Activated T-helper 2 cell treated with anti-CD3 and anti-CD28 coated beads, Interferon-gamma antibody, Interleukin-2, Interleukin-4, amounts not matched to agents 10 μg/mL and 5 μg/mL and 100 μg/mL, durations not matched to agents 14 hours and 24 hours and 36 hours (primary cell): ENCODE results near the gene R3HDM1. TPM values are rescaled to one million over a fixed set of nuclear protein-coding genes. Genes with fewer than 3 reads are reported as not detected.

Source experiments
- DNase-seq: peaks from one replicate; pipeline ENCODE4 v3.0.0; 2021; ENCODE audit warnings: low spot score
- H3K27ac Mint-ChIP-seq: one replicate; pipeline ENCODE4 v1.8.0; 2021; ENCODE audit warnings: mixed read lengths
- H3K27me3 Mint-ChIP-seq: one replicate; pipeline ENCODE4 v1.8.0; 2021; ENCODE audit warnings: low read depth, mixed read lengths
- H3K36me3 Mint-ChIP-seq: one replicate; pipeline ENCODE4 v1.8.0; 2021; ENCODE audit warnings: low read depth, mixed read lengths
- H3K4me1 Mint-ChIP-seq: one replicate; pipeline ENCODE4 v1.8.0; 2021; ENCODE audit warnings: low read depth, mixed read lengths
- H3K4me3 Mint-ChIP-seq: one replicate; pipeline ENCODE4 v1.8.0; 2021; ENCODE audit warnings: low read depth, mild to moderate bottlenecking, moderate library complexity, mixed read lengths
- H3K9me3 Mint-ChIP-seq: one replicate; pipeline ENCODE4 v1.8.0; 2021; ENCODE audit warnings: mixed read lengths
- intact Hi-C: fragments of 100-400 bp; cut with micrococcal nuclease; formaldehyde crosslinking; loops from one replicate; pipeline ENCODE4 v1.15.1; 2023
- total RNA-seq: library from RNA; stranded (reverse); gene quantifications from 2 replicates; pipeline ENCODE4 v1.2.3, GENCODE V29; 2022

R3HDM1 gene
- total RNA-seq, 1 donor from 2014 or later: 47.8 TPM

DNA sequence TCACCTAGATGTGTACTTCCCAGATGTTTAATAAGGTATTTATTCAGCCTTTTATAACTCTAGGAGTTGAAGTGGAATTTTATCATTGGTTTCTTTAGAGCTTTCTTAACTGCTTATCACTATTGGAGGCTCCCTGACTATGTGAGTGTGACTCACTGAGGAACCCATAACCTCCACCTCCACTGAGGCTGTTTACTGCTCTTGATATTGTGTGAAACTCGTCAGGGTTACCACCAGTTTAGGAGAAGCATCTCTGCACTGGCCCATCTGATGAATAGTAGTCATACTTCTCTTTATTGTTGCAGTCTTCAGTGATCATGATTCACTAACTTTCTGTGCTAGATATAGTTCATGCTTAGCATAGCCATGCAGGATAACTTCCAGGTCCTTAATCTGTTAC lies 130.8 kb downstream of the R3HDM1 start:
- Mint-ChIP-seq H3K4me3 (no peak overlapping the region), H3K27me3 (no peaks in the 10 kb centered on the region), H3K36me3 (peaks cover 51% of the 10 kb centered on the region), H3K27ac (peak overlapping the region; percentile 2), H3K4me1 (peaks cover 43% of the 10 kb centered on the region), H3K9me3 (no peaks in the 10 kb centered on the region)
- no peak for DNase-seq
- intact Hi-C loops: loop anchor here (5.0 to 10.0 kb wide), 2 partner anchors 130 to 473 kb away; partner anchors contain the start of genes R3HDM1 and ZRANB3

DNA sequence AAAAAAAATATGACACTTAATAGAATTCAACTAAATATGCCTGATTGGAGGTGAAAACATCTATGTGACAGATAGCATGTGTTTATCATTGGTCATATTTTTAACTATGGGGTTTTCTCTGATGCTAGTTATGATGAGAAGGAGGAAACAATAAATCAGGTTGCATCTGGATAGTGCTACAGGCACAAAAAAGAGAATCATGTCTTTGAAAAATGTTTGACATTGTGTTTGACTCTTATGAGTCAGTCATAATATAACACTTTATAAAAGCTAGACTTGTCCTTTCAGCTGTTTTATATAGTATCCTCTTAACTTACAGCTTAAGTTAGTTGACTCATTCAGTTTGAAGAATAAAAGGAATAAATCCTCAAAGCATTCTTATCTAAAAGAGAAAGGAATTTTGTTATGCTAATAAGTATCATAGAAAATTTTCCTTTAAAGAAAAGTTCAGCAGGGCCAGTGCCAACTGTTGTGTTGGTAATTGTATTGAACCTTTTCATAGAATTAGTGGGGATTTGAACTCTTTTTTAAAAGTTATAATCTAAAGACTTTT lies 131.9 kb downstream of the R3HDM1 start:
- intact Hi-C loops: loop anchor here (5.0 to 10.0 kb wide), 2 partner anchors 131 to 472 kb away; partner anchors contain the start of genes R3HDM1 and ZRANB3
- Mint-ChIP-seq H3K27ac (no peak overlapping the region), H3K9me3 (no peaks in the 10 kb centered on the region), H3K4me1 (peaks cover 40% of the 10 kb centered on the region), H3K27me3 (no peaks in the 10 kb centered on the region), H3K36me3 (peaks cover 44% of the 10 kb centered on the region), H3K4me3 (no peak overlapping the region)
- no peak for DNase-seq

- H3K27me3 Mint-ChIP-seq: no peaks in the 10 kb centered on the region
- intact Hi-C loops: loop anchor here (1.0 to 10.0 kb wide), 7 partner anchors 28 to 1432 kb away; partner anchors contain the start of genes CCNT2, R3HDM1, RAB3GAP1 and ZRANB3
- H3K36me3 Mint-ChIP-seq: peaks cover 39% of the 10 kb centered on the region
- H3K4me1 Mint-ChIP-seq: peaks cover 37% of the 10 kb centered on the region
- no peaks in the 10 kb centered on the region for H3K9me3 Mint-ChIP-seq
- peak overlapping the region; percentile 77 for H3K27ac Mint-ChIP-seq
- no peak for DNase-seq
- H3K4me3 Mint-ChIP-seq: no peak overlapping the region
These were observed 133.4 kb downstream of the R3HDM1 start for GRCh38 chr2:135664623-135665068.

DNA sequence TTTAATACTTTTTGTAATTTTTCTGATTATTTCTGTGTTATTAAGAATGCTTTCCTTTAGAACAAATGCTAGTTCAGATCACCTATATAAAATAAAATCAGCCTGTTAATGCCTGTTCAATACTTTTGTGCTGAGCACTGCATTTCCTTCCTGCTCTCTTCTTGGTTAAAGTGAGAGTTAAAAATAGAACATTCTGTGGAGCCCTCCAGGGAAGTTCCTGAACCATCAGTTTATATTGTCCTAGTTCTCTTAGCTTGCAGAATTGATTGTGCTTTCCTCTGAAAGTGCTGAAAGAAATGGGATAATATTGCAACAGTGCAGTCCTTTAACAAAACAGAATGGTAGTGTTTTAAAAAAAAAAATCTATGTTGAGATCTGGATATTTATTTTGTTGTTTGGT lies 135.8 kb downstream of the R3HDM1 start:
- intact Hi-C loops: loop anchor here (10.0 kb wide), 1 partner anchor 468 kb away; no protein-coding TSS in a partner anchor
- no peak for DNase-seq
- Mint-ChIP-seq H3K36me3 (peaks cover 32% of the 10 kb centered on the region), H3K4me3 (no peak overlapping the region), H3K27ac (no peak overlapping the region), H3K27me3 (no peaks in the 10 kb centered on the region), H3K4me1 (peaks cover 28% of the 10 kb centered on the region), H3K9me3 (no peaks in the 10 kb centered on the region)

- H3K36me3 Mint-ChIP-seq: peaks cover 52% of the 10 kb centered on the region
- H3K27me3 Mint-ChIP-seq: no peaks in the 10 kb centered on the region
- H3K27ac Mint-ChIP-seq: no peak overlapping the region
- no peak for DNase-seq
- intact Hi-C loops: no loop called here
- peaks cover 2% of the 10 kb centered on the region for H3K4me1 Mint-ChIP-seq
- H3K4me3 Mint-ChIP-seq: no peak overlapping the region
- H3K9me3 Mint-ChIP-seq: no peaks in the 10 kb centered on the region
These were observed 143.2 kb downstream of the R3HDM1 start for GRCh38 chr2:135674453-135674852.

DNA sequence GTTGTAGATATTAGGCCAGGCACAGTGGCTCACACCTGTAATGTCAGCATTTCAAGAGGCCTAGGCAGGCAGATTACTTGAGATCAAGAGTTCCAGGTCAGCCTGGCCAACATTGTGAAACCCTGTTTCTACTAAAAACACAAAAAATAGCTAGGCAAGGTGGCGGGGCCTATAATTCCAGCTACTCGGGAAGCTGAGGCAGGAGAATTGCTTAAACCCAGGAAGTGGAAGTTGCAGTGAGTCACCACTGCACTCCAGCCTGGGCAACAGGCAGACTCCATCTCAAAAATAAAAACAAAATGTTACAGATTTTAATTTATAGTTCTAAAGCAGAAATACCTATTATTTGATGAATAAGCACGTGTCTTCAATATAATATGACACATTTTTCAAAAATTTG lies 144.7 kb downstream of the R3HDM1 start:
- Mint-ChIP-seq H3K4me3 (no peak overlapping the region), H3K36me3 (peaks cover 65% of the 10 kb centered on the region), H3K27ac (no peak overlapping the region), H3K27me3 (no peaks in the 10 kb centered on the region), H3K4me1 (peaks cover 2% of the 10 kb centered on the region), H3K9me3 (no peaks in the 10 kb centered on the region)
- no peak for DNase-seq
- intact Hi-C loops: no loop called here

DNA sequence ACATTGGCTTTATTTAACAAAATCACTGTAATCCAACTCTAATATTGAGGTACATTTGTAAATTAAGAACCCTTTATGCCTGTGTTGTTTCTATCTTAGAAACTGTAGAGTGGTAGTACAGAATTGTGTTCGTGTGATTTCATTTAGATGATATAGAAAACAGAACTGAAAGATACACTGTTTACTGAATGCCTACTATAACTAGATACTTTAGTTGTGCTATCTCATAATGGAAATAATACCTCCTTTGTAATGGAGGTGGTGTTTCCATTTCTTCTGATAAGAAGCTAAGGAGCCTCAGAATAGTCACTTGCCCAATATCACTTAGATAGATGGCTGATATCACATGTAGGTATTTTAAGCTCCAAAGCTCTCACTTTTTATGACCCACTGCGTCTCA lies 147.8 kb downstream of the R3HDM1 start:
- no peak overlapping the region for H3K27ac Mint-ChIP-seq
- intact Hi-C loops: no loop called here
- H3K27me3 Mint-ChIP-seq: no peaks in the 10 kb centered on the region
- peaks cover 57% of the 10 kb centered on the region for H3K36me3 Mint-ChIP-seq
- DNase-seq: no peak
- no peak overlapping the region for H3K4me3 Mint-ChIP-seq
- peaks cover 2% of the 10 kb centered on the region for H3K4me1 Mint-ChIP-seq
- H3K9me3 Mint-ChIP-seq: no peaks in the 10 kb centered on the region

DNA sequence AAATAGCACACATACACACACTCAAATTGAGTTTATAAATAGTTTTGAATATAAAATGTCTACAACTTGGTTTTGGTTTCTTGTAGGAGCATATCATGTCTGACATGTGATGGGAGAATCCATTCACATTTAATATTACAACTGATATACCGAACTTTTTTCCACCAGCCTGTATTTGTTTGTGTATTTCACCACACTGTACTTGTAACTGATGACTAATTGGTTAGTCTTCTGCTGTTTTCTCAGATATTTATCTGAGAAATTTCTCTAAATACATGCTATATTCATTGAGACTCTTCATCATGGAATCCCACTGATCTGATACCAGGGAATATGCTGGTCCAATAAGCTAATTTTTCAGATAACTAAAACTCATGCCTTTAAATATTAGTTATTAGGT lies 154.1 kb downstream of the R3HDM1 start:
- no peaks in the 10 kb centered on the region for H3K27me3 Mint-ChIP-seq
- DNase-seq: no peak
- H3K9me3 Mint-ChIP-seq: no peaks in the 10 kb centered on the region
- H3K4me1 Mint-ChIP-seq: peaks cover 20% of the 10 kb centered on the region
- H3K27ac Mint-ChIP-seq: no peak overlapping the region
- H3K36me3 Mint-ChIP-seq: peaks cover 51% of the 10 kb centered on the region
- intact Hi-C loops: no loop called here
- H3K4me3 Mint-ChIP-seq: no peak overlapping the region

GRCh38 chr2:135688978-135689377 lies 157.7 kb downstream of the R3HDM1 start:
- Mint-ChIP-seq H3K27ac (no peak overlapping the region), H3K4me3 (no peak overlapping the region), H3K36me3 (peaks cover 38% of the 10 kb centered on the region), H3K27me3 (no peaks in the 10 kb centered on the region), H3K4me1 (peaks cover 22% of the 10 kb centered on the region), H3K9me3 (no peaks in the 10 kb centered on the region)
- intact Hi-C loops: no loop called here
- no peak for DNase-seq

DNA sequence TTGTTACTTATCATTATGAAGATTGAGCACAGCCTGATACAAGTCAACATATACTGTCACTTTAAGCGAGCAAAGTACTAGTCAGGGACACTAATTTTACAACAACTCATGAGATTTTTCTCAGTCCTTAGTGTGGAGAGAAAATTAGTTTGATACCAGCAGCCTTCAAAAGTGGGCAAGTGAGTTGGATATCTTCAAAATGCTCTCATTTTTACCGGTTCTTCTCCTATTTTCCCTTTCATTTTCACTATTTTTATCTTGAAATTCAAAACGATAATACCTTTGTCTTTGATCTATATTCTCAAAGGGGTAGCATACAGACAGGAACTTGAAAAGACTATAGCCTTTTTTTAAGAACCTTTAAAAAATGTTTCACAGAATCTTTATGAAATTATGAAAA lies 158.4 kb downstream of the R3HDM1 start:
- Mint-ChIP-seq H3K36me3 (peaks cover 40% of the 10 kb centered on the region), H3K9me3 (no peaks in the 10 kb centered on the region), H3K4me1 (peaks cover 22% of the 10 kb centered on the region), H3K27me3 (no peaks in the 10 kb centered on the region), H3K27ac (peak overlapping the region; percentile 79), H3K4me3 (peak overlapping the region; percentile 55)
- DNase-seq: no peak
- intact Hi-C loops: no loop called here

- Mint-ChIP-seq H3K9me3 (no peaks in the 10 kb centered on the region), H3K4me3 (no peak overlapping the region), H3K36me3 (peaks cover 25% of the 10 kb centered on the region), H3K4me1 (peaks cover 9% of the 10 kb centered on the region), H3K27ac (no peak overlapping the region), H3K27me3 (no peaks in the 10 kb centered on the region)
- no peak for DNase-seq
- intact Hi-C loops: no loop called here
These were observed 163.4 kb downstream of the R3HDM1 start for GRCh38 chr2:135694711-135695110.

DNA sequence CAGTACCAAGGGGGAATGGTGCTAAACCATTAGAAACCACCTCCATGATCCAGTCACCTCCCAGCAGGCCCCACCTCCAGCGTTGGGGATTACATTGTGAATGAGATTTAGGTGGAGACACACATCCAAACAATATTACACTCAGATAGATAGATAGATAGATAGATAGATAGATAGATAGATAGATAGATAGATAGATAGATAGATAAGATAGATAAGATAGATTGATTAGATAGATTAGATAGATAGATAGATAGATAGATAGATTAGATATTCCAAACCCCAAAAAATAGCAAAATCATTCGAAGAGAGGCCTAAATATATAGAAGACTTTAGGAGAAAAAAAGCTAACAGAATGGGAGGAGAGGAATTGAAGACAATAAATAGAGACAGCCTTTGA lies 167.6 kb downstream of the R3HDM1 start:
- no peaks in the 10 kb centered on the region for H3K27me3 Mint-ChIP-seq
- peaks cover 2% of the 10 kb centered on the region for H3K4me1 Mint-ChIP-seq
- intact Hi-C loops: no loop called here
- DNase-seq: no peak
- no peaks in the 10 kb centered on the region for H3K9me3 Mint-ChIP-seq
- H3K4me3 Mint-ChIP-seq: no peak overlapping the region
- H3K27ac Mint-ChIP-seq: no peak overlapping the region
- H3K36me3 Mint-ChIP-seq: peaks cover 20% of the 10 kb centered on the region

DNA sequence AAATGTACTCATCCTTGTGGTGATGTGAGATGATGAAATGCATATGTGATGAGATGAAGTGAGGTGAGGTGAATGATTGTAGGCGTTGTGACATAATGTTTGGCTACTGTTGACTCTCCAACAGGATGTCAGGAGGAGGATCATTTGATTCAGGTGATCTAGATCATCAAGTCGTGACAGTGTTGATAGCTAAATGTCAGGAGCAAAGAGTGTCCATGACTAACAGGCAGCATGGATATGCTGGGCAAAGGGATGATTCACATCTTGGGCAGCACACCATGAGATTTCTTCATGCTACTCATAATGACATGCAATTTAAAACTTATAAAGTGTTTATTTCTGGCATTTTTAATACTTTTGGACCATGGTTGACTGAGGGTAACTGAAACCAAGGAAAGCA lies 170.2 kb downstream of the R3HDM1 start:
- H3K27me3 Mint-ChIP-seq: no peaks in the 10 kb centered on the region
- no peak overlapping the region for H3K4me3 Mint-ChIP-seq
- intact Hi-C loops: no loop called here
- H3K27ac Mint-ChIP-seq: no peak overlapping the region
- H3K9me3 Mint-ChIP-seq: no peaks in the 10 kb centered on the region
- H3K36me3 Mint-ChIP-seq: no peaks in the 10 kb centered on the region
- peaks cover 2% of the 10 kb centered on the region for H3K4me1 Mint-ChIP-seq
- no peak for DNase-seq
